NB4 (cell line): ENCODE results near the gene EXO1.

Experiments
- MAX ChIP-seq: IDR thresholded peaks from 2 replicates; pipeline ENCODE4 v1.6.1; 2011; ENCODE audit warnings: low read depth, low read length
- POLR2A ChIP-seq: IDR thresholded peaks from 2 replicates; pipeline ENCODE4 v1.6.1; 2011; ENCODE audit warnings: mild to moderate bottlenecking; ENCODE audit not compliant: insufficient read length; ENCODE audit errors: extremely low read depth
- TF ChIP-seq, protein P1 (sequence below): IDR thresholded peaks from one replicate; pipeline ENCODE4 v1.5.1; 2012; ENCODE audit warnings: low read depth, low read length

DNA sequence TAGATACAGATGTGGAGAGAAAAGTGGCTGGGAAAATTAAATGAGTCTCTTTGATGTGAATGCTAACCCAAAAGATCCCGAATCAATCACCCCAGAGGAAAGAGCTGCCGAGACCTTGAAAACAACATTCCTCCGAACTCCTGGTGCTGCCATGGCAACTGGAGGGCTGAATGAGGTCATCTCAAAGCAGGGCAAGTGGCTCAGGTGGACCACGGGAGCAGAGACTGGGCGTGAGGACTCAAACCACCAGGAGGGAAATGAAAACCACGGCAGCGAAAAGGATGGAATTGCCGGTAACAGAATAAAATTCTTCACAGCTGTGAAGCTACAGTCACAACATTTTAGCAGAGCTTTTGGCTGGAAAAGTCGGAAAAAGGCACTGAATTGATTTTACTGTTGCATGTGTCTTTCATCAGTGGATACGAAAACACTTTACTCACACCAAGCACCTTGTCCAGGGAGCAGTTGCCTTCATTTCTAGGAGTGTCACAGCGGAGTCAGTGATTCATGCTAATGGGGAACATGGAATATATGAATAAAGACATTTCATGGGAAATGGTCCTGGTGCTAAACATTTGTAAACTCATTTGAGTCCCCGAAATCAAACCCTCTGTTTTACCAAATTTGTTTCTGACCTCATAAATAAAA is 86.3 kb downstream of the EXO1 start:
- TF ChIP-seq, protein P1, sequence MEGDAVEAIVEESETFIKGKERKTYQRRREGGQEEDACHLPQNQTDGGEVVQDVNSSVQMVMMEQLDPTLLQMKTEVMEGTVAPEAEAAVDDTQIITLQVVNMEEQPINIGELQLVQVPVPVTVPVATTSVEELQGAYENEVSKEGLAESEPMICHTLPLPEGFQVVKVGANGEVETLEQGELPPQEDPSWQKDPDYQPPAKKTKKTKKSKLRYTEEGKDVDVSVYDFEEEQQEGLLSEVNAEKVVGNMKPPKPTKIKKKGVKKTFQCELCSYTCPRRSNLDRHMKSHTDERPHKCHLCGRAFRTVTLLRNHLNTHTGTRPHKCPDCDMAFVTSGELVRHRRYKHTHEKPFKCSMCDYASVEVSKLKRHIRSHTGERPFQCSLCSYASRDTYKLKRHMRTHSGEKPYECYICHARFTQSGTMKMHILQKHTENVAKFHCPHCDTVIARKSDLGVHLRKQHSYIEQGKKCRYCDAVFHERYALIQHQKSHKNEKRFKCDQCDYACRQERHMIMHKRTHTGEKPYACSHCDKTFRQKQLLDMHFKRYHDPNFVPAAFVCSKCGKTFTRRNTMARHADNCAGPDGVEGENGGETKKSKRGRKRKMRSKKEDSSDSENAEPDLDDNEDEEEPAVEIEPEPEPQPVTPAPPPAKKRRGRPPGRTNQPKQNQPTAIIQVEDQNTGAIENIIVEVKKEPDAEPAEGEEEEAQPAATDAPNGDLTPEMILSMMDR: no peak
- no peak for TF ChIP-seq POLR2A
- no peak for TF ChIP-seq MAX
